PC-9 (cell line): Measurements from ENCODE around the gene ABL1.

Experiments
- EZH2 ChIP-seq: fragments of 200-600 bp; sonication (generic); IDR thresholded peaks from 2 replicates; pipeline ENCODE4 v1.8.0; 2017; ENCODE audit warnings: antibody characterized with exemption, low read depth
- TF ChIP-seq, protein P1 (sequence below): fragments of 200-600 bp; sonication (generic); conservative IDR thresholded peaks from 2 replicates; pipeline ENCODE4 v1.6.1; 2017; ENCODE audit warnings: mixed run types, antibody characterized with exemption, mild to moderate bottlenecking, moderate library complexity

DNA sequence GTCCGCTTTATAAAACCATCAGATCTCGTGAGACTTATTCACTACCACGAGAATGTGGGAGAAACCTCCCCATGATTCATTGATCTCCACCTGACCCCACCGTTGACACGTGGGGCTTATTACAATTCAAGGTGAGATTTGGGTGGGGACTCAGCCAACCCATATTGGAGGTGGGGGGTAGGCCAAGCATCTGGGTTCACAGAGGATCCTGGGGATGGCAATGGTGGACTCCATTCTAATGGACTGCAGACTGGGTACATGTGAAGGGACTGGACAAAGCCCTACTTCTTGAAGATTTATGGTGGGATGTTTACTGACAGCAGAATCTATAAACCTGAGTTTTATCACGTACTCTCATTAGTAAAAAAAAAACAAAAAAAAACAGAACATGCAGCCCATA is 46.5 kb downstream of the ABL1 start:
- TF ChIP-seq, protein P1, sequence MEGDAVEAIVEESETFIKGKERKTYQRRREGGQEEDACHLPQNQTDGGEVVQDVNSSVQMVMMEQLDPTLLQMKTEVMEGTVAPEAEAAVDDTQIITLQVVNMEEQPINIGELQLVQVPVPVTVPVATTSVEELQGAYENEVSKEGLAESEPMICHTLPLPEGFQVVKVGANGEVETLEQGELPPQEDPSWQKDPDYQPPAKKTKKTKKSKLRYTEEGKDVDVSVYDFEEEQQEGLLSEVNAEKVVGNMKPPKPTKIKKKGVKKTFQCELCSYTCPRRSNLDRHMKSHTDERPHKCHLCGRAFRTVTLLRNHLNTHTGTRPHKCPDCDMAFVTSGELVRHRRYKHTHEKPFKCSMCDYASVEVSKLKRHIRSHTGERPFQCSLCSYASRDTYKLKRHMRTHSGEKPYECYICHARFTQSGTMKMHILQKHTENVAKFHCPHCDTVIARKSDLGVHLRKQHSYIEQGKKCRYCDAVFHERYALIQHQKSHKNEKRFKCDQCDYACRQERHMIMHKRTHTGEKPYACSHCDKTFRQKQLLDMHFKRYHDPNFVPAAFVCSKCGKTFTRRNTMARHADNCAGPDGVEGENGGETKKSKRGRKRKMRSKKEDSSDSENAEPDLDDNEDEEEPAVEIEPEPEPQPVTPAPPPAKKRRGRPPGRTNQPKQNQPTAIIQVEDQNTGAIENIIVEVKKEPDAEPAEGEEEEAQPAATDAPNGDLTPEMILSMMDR = no peak
- TF ChIP-seq EZH2 = no peak
